GM23248 (cell line): ENCODE results near the gene TMEM201.

Source experiments
- EZH2 ChIP-seq: fragments of 200-600 bp; sonication (generic); IDR thresholded peaks from 2 replicates; pipeline ENCODE4 v1.6.1; 2018; ENCODE audit warnings: antibody characterized with exemption, mild to moderate bottlenecking; ENCODE audit not compliant: insufficient read depth, poor library complexity, severe bottlenecking
- EZH2phosphoT487 ChIP-seq: fragments of 200-600 bp; sonication (generic); IDR thresholded peaks from 2 replicates; pipeline ENCODE4 v1.6.1; 2018; ENCODE audit warnings: antibody characterized with exemption, moderate library complexity, mild to moderate bottlenecking, low read depth; ENCODE audit not compliant: insufficient read depth

- no peak for TF ChIP-seq EZH2
- no peak for TF ChIP-seq EZH2phosphoT487
These were observed 37.5 kb downstream of the TMEM201 start for GRCh38 chr1:9626201-9626608.
